Fibroblast of mammary gland (primary cell): ENCODE results near the gene SIRPA.
A peak's percentile ranks its signal among the peaks of the same experiment; 100 is the strongest.

Experiments
- DNase-seq: peaks from one replicate; pipeline ENCODE4 v3.0.0-alpha.2; 2010; ENCODE audit warnings: low read depth
- H3K4me3 ChIP-seq: 2 replicates; pipeline ENCODE4 v1.5.1; 2011; ENCODE audit warnings: low read depth, mild to moderate bottlenecking, low read length, moderate library complexity; ENCODE audit not compliant: control insufficient read depth
- CTCF ChIP-seq: conservative IDR thresholded peaks from 2 replicates; pipeline ENCODE4 v1.5.1; 2011; ENCODE audit warnings: low read depth, low read length, inconsistent platforms; ENCODE audit not compliant: control insufficient read depth, insufficient read depth

SIRPA gene

GRCh38 chr20:1943275-1944002, 48.2 kb downstream of the SIRPA start:
- no peak overlapping the region for H3K4me3 ChIP-seq
- peak; percentile 82 for DNase-seq
- no peak for TF ChIP-seq CTCF

- DNase-seq: no peak
- no peak overlapping the region for H3K4me3 ChIP-seq
- TF ChIP-seq CTCF: no peak
Observed at GRCh38 chr20:1944345-1945091, 49.3 kb downstream of the SIRPA start.

- peak; percentile 84 for DNase-seq
- TF ChIP-seq CTCF: no peak
- no peak overlapping the region for H3K4me3 ChIP-seq
Observed at GRCh38 chr20:1945134-1945618, 50.0 kb downstream of the SIRPA start.

- H3K4me3 ChIP-seq: no peak overlapping the region
- DNase-seq: no peak
- TF ChIP-seq CTCF: no peak
Observed at GRCh38 chr20:1945660-1946059, 50.5 kb downstream of the SIRPA start.

GRCh38 chr20:1946442-1946761, 51.2 kb downstream of the SIRPA start:
- no peak for DNase-seq
- no peak overlapping the region for H3K4me3 ChIP-seq

More at GRCh38 chr20:1946442-1946761, 51.2 kb downstream of the SIRPA start:
- TF ChIP-seq CTCF: no peak
